ENCODE results near the gene ANXA10. TPM values are rescaled to one million over a fixed set of nuclear protein-coding genes. Genes with fewer than 3 reads are reported as not detected.

Gene ANXA10
- total and polyA plus RNA-seq, 2 experiments from 2014 or later: 18.5 to 33.4 TPM

GRCh38 chr4:168095776-168096406, 3.6 kb downstream of the ANXA10 start:
- Histone ChIP-seq H3K9me2 (replicated peaks; ENCODE audit: insufficient read depth) (no peaks in the 10 kb centered on the region), H3K4me1 (ENCODE audit: insufficient read depth) (no peaks in the 10 kb centered on the region), H3K27ac (no peak overlapping the region), H4K20me1 (ENCODE audit: insufficient read depth, poor library complexity, severe bottlenecking) (no peaks in the 10 kb centered on the region), H3K4me2 (no peak overlapping the region), H3K9me3 (ENCODE audit: low read depth) (no peaks in the 10 kb centered on the region), H3K4me3 (no peak overlapping the region), H3K27me3 (no peaks in the 10 kb centered on the region), H3K79me2 (no peaks in the 10 kb centered on the region), H3K36me3 (replicated peaks; ENCODE audit: insufficient read depth, low read depth) (no peaks in the 10 kb centered on the region), H2AFZ (no peak overlapping the region)
- TF ChIP-seq EZH2phosphoT487 (IDR thresholded peaks at IDR 0.05; ENCODE audit: low read depth, severe bottlenecking, unreplicated experiment) (no peak), EZH2 (IDR thresholded peaks at IDR 0.05; ENCODE audit: borderline replicate concordance) (no peak), CTCF (IDR thresholded peaks at IDR 0.05; ENCODE audit: poor library complexity) (no peak)
- 85% methylated on average over 2 of the region's 2 CpGs for WGBS (ENCODE audit: low lambda C conversion rate, missing lambda C conversion rate)
- no peak for DNase-seq (ENCODE audit: low spot score)

DNA sequence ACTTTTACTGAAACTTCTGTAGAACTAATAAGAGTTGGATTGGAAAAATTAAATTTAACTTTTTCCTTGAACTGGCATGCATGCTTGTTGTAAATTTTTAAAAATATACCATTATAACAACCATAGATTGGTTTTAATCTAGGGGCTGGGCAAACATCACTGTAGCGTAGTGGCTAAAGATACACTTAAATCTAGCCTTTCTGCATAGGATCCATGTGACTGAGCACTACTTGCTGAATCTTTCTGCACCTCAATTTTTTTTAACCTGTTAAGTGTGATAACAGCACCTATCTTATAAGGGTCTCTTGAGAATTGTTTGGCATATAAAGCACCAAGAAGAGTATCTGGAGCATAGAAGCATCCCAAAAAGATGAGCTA, 4.1 kb downstream of the ANXA10 start:
- TF ChIP-seq CTCF (IDR thresholded peaks at IDR 0.05; ENCODE audit: poor library complexity) (no peak), EZH2phosphoT487 (IDR thresholded peaks at IDR 0.05; ENCODE audit: low read depth, severe bottlenecking, unreplicated experiment) (no peak), EZH2 (IDR thresholded peaks at IDR 0.05; ENCODE audit: borderline replicate concordance) (no peak)

GRCh38 chr4:168097161-168097560, 4.8 kb downstream of the ANXA10 start:
- H3K9me2 ChIP-seq (replicated peaks; ENCODE audit: insufficient read depth): no peaks in the 10 kb centered on the region
- no peaks in the 10 kb centered on the region for H3K27me3 ChIP-seq
- no peaks in the 10 kb centered on the region for H3K36me3 ChIP-seq (replicated peaks; ENCODE audit: insufficient read depth, low read depth)
- no peak overlapping the region for H3K4me2 ChIP-seq
- H2AFZ ChIP-seq: no peak overlapping the region
- H3K4me1 ChIP-seq (ENCODE audit: insufficient read depth): no peaks in the 10 kb centered on the region
- WGBS (ENCODE audit: low lambda C conversion rate, missing lambda C conversion rate): 85% methylated on average over 2 of the region's 2 CpGs
- H3K27ac ChIP-seq: no peak overlapping the region
- no peaks in the 10 kb centered on the region for H3K79me2 ChIP-seq
- TF ChIP-seq CTCF (IDR thresholded peaks at IDR 0.05; ENCODE audit: poor library complexity): no peak
- TF ChIP-seq EZH2phosphoT487 (IDR thresholded peaks at IDR 0.05; ENCODE audit: low read depth, severe bottlenecking, unreplicated experiment): no peak
- no peak for TF ChIP-seq EZH2 (IDR thresholded peaks at IDR 0.05; ENCODE audit: borderline replicate concordance)
- no peaks in the 10 kb centered on the region for H3K9me3 ChIP-seq (ENCODE audit: low read depth)
- DNase-seq (ENCODE audit: low spot score): no peak
- no peak overlapping the region for H3K4me3 ChIP-seq
- H4K20me1 ChIP-seq (ENCODE audit: insufficient read depth, poor library complexity, severe bottlenecking): no peaks in the 10 kb centered on the region

More for the DNA sequence above, 4.1 kb downstream of the ANXA10 start:
- no peaks in the 10 kb centered on the region for H3K9me2 ChIP-seq (replicated peaks; ENCODE audit: insufficient read depth)
- no peak for DNase-seq (ENCODE audit: low spot score)
- no peak overlapping the region for H2AFZ ChIP-seq
- H3K27ac ChIP-seq: no peak overlapping the region
- no peaks in the 10 kb centered on the region for H4K20me1 ChIP-seq (ENCODE audit: insufficient read depth, poor library complexity, severe bottlenecking)
- no peak overlapping the region for H3K4me2 ChIP-seq
- no peaks in the 10 kb centered on the region for H3K27me3 ChIP-seq
- WGBS (ENCODE audit: low lambda C conversion rate, missing lambda C conversion rate): 91% methylated on average over 1 of the region's 1 CpG
- H3K79me2 ChIP-seq: no peaks in the 10 kb centered on the region
- no peaks in the 10 kb centered on the region for H3K36me3 ChIP-seq (replicated peaks; ENCODE audit: insufficient read depth, low read depth)
- no peak overlapping the region for H3K4me3 ChIP-seq
- H3K4me1 ChIP-seq (ENCODE audit: insufficient read depth): no peaks in the 10 kb centered on the region
- H3K9me3 ChIP-seq (ENCODE audit: low read depth): no peaks in the 10 kb centered on the region
